Femur (tissue), 1 donor: Measurements from ENCODE around the gene CAPN12.

Experiments
- DNase-seq: peaks from one replicate; pipeline ENCODE4 v3.0.0-alpha.2; 2017

The CAPN12 gene

DNA sequence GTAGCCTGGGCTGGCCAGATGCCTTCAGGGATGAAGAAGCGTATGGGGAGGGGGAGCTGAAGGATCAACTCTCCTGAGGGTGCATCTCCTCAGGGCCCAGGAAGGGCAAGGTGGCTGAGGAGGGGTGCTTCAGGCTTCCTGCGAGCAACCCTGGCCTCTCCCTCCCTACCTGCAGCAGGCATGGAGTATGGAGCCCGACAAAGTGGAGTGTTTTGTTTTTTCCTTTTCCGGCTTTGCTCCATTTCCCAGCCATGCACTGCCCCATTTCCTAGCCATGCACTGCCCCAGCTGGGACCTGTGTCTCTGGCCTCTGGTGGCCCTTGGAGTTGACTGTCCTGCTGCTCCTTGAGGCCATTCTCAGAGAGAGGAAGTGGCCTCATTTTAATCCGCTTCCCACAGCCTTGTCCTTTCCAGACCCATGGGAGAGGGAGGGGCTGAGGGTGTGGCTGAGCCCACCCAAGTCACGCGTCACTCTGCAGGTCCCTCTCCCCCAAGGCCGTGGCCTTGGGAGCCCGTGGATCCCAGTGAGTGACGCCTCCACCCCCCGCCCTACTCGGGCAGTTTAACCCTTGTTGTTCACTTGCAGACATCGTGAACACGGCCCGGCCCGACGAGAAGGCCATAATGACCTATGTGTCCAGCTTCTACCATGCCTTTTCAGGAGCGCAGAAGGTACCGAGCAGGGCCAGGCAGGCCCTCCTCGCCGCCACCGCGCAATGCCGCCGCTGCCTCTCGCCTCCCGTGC, 34.4 kb downstream of the CAPN12 start:
- no peak for DNase-seq

DNA sequence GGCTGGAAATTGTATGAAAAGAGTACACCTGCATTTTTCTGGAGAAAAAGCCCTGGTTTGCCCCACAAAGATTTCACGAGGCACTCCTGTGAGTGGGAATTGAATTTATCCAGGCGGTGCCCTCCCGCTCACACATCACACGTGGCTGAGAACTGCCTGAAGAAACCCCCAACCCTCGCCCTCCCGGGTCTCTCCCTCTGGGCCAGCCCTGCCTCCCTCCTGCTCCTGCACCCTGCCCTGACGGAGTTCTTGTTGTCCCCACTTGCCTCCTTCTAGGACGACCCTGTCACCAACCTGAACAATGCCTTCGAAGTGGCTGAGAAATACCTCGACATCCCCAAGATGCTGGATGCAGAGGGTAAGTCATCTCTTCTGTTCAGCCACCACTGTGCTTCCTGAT, 35.2 kb downstream of the CAPN12 start:
- no peak for DNase-seq

DNA sequence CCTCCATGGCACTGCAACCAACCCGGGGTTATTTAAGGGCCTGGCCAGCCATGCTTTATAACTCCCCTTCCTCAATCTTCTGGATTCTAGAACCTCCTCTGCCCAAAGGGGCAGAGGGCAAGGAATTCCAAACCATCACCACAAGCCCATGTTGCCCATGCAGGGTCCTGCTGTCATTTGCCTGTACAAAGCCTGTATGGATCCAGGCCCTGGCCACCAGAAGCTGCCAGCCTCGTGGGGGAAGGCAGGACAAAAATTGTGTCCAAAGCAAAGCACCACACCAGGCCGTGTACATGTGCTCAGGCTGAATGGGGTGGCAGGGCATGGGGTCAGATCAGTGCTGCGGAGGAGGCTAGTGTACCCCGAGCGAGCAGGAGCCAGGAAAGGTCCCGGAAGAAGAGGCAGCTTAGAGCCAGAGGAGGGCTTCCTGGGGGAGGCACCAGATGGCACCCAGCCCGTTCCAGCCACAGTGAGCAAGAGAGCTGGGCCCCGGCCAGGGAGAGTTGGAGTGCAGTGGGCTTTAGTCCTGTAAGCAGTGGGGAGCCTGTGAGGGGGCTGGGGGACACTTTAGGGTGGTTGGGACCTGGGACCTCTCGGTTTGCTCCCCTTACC, 35.8 kb downstream of the CAPN12 start:
- no peak for DNase-seq

DNA sequence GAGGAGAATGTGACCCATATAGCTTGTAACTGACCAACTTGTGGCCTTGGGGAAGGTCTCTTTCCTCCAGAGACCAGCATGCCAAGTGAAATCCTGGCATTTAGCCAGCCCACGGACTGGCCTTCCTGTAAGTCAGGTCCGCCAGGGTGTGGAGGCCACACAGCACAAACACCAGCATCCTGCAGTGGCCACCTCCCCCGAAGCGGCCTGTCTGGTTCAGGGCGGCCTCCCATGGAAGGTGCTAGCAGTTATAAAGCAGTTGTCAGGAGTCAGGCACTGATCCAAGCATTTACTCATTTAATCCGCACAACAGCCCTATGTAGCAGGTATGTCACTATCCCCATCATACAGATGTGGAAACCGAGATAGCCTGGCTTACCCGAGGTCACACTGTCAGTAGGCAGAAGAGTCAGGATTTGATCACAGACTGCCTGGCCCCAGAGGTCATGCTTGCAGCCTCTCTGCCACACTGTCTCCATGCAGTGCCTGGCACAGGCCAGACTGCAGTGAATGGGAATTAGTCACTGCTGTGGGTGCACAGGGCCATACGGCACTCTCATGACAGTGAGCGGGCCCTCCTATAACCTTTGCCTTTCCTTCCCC, 36.7 kb downstream of the CAPN12 start:
- DNase-seq = no peak

DNA sequence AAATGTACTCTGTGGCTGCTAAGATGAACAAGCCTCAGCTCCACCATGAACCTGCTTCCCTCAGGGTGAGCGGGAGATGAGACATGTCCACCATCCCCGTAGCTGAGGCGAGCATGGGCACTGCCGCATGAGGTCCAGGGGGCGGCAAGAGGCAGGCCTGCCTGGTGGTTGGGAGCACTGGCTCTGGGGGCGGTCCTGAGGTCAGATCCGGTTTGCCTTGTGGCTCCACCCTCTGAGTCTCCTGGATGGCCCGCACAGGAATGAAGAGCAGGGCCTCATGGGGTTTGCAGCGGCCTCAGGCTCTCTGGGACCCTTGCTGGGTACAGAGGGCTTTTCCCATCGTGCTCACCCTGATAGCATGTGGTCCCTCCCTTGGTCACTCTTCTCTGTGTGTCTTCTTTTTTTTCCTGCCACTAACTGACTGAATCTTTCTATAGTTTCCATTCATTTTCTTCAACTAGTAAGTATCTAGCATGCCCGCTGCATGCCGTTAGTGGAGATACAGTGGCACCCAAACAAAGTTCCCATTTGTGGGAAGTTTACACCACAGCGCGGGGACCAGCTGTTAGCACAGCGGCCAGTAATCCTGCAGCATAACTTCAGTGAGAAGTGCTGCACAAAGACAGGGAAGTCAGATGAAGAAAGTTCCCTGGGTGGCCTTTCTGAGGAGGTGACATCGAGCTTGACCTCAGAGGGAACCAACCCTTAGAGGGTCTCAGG, 37.3 kb downstream of the CAPN12 start:
- DNase-seq = no peak

DNA sequence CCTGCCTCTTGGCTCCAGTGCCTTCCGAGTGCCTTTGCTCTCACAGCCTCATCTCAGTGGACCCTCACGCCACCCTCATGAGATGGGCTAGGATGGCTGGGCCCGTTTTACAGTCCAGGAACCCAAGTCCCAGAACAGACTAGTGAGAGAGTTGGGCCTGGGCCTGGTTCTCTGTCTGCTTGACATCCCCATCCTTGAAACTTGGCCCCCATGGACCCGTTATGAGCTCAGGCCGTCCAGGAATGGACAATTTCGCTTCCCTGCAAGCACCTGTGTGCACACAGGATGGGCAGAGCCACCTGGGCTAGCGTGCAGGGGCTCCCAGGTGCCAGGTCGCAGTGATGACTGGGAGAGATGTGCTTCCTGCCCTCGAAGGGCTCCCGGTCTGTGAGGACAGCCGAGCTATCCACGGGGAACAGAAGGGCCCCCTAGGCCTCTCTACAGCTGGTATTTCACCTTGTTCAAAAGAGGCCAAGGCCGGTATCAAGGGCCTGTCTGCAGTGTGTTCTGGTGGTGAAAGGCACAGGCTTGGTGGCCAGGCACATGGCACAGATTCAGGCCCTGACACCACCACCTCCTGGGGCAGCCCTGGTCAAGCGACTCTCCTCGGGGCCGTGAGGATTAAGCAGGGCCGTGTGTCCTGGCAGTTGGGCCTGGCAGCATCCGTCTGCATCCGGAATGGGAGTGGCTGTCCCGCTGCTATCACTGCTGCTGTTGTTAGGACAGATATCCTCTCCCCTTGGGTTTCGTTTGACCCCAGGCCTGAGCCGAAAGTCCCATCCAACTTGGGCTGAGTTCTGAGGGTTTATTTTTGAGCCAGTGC, 38.9 kb downstream of the CAPN12 start:
- no peak for DNase-seq

DNA sequence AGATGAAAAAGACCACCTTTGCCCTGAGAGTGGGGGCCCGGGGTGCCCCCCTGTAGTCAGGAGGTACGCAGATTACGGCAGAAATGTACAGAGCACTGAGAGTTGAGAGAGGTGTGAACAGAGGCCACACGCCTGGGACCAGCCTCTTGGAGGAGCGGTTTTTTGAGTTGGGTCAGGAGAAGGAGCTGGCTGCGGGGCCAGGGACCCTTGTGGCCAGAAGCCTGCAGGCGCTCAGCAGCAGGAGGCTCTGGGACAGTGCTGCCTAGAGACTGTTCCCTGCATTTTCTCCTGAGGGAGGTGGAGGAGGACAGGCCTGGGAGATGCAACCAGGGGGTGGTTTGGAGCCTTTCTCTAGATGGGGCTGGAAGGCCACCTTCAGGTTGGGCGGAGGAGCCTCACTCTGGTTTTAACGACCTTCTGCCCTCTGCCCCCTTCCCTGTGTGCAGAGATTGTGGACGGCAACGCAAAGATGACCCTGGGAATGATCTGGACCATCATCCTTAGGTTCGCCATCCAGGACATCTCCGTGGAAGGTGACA, 39.7 kb downstream of the CAPN12 start:
- DNase-seq = no peak

DNA sequence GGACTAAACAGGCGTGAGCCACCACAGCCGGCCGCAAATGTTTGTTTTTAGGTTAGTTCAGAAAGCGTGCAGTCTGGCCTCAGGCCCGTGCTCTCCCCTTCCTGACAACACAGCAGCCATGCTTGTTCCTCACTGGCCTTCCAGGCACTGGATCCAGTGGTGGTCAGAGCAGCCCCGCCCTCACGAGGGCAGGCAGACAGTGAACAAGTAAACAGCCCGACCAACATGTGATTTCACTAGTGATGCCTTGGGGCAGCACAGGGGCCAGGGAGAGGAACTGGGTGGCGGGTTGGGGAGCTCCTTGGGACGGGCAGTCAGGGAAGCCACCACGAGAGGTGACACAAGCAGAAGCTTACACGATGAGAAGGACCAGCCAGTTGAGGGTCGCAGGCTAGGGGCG, 40.8 kb downstream of the CAPN12 start:
- no peak for DNase-seq

DNA sequence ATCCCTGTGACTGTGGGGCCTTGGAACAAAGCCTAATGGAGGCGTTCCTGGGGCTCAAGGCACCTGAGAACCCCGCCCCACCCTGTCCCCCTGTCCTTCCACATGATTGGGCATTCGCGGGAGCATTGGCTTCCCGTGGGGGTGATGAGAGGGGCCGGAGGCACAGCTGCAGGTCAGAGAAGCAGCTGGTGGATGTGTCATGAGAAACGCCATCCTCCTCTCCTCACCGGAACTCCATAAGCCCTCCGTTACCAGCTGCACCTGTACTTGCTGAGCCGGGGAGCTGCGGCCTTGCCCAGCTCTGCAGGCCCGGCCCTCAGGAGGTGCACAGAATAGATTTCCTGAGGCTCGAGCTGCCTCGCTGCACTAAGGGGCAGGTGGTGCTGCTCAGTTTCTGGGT, 42.0 kb downstream of the CAPN12 start:
- peak; percentile 55 for DNase-seq

DNA sequence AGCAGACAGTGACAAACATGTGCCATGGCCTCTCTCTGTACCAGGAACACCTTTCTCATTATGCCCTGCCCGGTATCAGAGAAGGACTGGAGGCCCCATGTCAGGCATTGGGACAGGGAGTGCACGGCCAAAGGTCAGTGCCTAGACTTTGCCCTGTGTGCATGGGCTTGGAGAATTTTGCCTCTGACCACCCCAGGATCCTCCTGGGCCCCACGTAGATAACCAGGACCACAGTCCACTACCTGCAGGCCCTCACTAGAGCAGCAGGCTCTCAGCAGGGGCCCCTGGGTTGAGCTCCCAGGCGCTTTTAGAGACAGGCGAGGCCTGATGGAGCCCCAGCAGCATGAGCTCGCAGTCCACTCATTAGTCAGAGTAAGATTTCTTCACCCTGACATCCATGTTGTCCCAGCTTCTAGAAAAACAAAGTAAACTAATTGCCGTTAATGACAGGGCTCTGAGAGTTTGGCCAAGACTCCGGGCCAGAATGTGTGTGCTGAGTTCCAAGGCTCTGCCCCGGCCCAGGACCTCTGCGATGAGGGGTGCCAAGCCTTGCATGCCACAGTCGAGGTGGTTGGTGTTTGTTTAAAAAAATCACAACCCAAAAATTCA, 42.7 kb downstream of the CAPN12 start:
- no peak for DNase-seq

DNA sequence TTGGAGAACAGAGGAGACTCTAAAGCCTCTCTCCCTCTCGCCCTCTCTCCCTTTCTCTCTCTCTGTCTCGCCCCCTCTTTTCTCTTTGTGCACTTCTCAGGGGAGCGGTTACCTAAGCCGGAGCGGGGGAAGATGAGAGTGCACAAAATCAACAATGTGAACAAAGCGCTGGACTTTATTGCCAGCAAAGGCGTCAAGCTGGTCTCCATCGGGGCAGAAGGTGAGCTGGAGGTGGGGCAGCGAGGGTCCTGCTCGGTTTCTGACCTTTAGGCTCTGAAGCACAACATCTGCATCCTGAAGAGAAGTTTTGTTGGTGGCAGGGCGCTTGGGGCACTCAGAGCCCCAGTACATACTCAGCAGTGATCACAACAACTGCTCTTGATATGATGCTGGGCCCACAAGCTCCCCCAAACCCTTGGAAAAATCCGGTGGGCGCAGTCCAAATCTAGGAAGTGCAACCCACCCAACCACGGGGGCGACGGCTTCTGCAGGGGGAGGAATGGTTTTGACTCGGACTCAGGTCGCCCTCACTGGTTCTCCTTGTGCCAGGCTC, 43.3 kb downstream of the CAPN12 start:
- no peak for DNase-seq

DNA sequence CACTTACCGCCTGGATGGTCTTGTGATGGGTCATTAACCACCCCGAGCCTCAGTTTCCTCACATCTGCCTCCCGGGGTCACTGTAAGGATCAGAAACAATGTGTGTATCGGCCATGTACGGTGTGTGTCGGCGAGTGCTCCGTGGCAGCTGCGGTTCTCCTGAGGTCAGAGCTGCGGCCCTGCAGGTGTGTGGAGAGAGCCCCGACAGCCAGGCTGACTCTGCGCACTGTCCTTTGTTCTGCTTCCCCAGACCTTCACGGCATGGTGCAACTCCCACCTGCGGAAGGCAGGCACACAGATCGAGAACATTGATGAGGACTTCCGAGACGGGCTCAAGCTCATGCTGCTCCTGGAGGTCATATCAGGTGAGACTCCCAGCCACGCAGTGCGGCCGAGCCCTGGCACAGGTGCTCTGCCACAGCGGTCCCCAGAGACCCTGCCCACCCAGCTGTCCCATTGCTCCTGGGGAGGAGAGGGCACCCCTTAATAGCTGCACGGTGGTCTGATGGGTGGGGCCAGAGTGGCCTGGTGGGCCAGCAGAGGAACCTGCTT, 43.8 kb downstream of the CAPN12 start:
- DNase-seq = no peak

DNA sequence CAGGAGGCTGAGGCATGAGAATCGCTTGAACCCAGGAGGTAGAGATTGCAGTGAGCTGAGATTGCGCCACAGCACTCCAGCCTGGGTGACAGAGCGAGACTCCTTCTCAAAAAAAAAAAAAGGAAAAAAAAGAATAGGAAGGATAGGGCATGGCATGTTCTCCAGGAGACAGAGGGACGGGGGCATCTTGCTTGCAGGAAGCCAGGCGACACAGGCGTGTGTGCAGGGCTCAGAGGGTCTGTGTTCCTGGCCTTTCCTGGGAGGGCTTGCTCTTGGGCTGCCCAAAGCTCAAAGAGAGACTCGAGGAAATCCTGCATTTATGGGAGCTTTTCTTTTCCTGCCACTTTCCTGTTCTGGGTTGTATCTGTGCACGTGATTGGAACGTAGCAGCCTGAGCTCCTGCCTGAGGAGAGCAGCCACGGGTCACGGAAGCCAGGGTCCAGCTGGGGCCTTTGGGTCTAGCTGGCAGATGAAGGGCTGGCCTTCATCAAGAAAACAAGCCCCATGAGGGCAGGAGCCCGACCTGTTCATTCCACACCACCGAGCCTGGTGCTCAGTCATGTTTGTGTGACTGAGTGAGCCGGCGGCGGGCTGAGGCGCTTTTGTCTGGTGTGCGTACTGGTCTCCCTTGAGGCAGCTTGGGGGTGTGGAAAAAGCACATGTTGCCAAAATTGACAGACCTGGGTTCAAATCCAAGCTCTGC, 44.5 kb downstream of the CAPN12 start:
- no peak for DNase-seq

DNA sequence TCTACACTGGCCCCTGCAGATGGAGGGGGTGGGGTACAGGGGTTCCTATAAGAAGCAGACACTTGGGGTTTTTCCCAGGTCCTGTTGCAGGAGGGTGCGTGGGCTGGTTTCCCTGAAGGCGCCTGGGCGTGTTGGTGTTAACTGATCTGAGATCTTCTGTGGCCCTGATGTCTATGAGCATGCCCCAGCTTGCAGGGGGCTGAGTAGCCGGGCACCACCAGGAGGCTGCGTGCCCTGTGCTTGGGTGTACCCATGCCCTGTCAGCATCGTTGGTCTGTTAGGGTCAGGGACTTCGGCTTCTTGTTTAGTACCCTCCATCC, 45.3 kb downstream of the CAPN12 start:
- no peak for DNase-seq

DNA sequence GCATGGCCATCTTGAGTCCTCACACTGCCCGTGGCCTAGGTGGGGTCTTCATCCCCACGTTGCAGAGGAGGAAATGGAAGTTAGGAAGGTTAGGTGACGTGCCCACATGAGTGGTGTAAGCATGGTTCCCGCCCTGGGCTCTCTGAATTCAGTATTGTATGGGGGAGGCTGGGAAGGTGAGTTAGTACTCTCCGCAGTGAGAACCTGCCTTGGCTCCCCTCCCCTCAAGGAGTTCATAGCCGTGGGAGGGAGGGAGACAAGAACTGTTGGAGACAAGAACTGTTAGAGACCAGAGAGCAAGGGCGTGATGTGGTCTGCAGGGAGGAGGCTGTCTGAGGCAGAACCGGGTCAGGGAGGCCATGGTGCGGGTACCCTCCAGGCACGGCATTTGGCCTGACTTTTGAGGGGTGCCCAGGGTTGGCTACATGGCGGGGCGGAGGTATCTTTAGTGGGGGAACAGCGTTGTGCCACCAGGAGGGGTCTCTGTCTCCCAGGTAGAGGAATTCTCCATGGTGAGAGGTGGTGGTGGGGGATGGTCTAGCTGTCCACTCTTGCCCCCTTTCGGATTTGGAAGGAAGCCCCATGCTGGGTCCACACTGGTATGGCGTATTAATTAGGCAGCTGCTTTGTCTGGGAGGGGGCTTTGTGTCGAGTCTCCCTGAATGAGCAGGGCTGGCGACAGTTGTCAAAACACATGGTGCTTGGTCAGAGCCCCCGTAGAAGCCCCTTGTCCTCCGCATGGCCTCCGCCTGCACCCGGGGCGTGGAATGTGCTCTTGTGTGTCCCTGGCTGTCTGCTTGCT, 45.8 kb downstream of the CAPN12 start:
- DNase-seq = no peak

DNA sequence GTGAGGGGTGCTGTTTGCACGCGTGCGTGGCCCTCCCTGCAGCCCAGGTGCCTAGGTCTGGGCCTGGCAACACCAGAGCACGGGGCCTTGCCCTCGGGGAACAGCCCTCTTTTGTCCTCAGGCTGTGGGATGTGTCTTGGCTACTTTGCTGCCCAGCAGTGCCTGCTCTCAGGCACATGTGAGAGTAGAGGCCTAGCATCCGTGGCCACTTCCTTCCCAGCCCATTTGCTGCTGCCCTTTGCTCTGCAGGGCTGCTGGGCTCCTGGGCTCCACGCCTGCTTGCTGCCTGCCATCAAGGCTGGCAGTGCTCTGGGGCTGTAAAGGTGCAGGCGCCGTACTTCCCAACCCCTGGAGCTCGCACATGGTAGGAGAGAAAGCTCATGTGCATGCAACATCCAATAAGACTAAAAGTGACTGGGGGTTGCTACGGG, 46.6 kb downstream of the CAPN12 start:
- no peak for DNase-seq

DNA sequence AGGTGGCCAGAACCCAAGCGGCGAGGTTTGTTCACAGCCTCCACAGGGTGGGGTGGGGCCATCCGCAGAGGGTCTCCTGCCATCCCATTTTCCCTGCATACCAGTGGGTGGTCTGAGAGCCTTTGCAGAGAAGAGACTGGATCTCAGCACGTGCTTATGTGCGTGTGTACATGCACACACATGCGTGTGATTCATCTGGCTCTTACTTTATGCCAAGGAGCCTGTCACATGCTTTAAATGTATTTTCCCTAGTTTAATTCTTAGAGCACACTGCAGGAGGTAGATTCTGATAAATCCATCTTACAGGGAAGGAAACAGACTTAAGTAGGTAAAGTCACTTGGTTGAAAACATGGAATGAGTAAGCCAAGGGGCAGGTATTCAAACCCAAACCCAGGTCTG, 47.1 kb downstream of the CAPN12 start:
- no peak for DNase-seq

DNA sequence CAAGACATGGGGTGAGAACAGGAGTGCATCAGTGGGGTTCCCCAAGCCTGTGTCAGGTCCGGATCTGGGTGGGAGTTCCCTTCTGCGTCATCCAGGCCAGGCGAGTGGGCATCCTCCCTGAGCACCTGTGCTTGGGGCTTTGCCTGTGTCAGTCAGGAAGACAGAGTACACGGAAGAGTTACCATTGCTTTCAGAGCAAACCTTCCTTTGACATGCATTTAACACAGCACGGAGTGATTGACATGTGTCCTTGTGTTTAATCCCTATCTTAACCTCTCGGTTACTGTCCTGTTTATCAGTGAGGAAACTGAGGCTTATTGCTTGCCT, 47.6 kb downstream of the CAPN12 start:
- DNase-seq = no peak

DNA sequence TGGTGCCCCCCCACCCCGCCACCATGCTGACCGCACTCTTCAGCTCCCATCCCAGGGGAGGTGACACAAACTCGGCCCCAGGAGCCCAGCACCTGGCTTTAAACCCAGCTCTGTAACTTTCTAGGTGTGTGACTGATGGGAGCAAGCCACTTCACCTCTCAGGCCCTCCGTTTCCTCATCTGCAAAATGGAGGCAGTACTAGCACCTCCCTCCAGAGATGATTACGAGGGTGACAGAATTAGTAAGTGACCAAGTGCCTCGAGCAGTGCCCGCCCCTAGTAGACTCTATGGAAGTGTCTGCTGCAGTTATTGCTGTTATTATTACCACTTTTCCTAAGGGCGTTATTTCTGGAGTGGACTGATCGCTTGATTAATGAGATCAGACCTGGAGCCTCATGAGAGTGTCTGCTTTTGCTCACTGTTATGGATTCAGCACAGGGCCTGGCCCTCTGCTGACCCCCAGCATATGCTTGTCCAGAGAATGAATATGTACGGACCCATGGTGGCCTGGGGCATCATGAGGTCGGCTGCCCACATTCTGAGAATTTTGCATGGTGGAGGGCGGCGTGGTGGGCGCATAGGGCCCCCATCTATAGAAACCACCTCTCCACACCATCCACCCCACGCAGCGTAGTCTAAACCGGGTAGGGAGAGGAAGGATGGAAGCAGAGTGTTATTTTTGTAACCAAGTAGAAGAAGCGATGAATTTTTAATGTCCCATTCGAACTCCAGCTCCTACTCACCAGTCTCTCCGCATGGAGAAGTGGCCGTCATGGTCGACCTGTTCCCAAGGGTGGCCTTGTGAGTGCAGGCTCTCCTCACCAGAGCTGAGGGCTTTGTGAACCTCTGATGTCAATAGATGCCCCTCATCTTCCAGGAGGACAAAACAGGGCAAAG, 48.2 kb downstream of the CAPN12 start:
- DNase-seq = no peak
